Activated gamma-delta T cell treated with Interleukin-2 at 50 U/mL for 16 hours (primary cell): ENCODE measurements around the gene NCOA6.

Experiments
- DNase-seq: peaks from one replicate; pipeline ENCODE4 v3.0.0-alpha.2; 2020

Gene NCOA6

DNA sequence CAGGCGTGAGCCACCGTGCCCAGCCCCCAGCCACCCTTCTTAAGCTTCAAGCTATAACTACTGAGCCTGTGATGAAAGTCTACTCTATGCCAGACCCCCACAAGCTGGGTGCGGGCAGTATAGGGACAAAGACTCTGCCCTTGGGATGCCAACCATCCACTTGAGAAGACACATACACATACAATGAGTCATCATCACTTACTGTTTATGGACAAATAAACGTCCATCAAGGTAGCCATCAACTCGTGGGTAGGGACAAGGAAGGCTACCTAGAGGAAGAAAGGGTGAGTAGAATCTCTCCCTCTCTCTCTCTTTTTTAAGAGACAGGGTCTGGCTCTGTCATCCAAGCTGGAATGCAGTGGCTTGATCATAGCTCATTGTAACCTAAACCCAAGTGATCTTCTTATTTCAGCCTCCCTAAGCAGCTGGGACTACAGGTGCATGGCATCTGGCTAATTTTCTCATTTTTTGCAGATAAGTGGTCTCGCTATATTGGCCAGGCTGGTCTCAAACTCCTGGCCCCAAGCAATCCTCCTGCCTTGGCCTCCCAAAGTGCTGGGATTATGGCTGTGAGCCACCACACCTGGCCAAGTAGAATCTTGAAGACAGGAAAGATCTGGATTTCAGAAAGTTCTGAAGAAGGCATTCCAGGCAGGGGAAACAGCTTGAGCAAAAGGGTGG, 123.9 kb downstream of the NCOA6 start:
- DNase-seq: no peak

DNA sequence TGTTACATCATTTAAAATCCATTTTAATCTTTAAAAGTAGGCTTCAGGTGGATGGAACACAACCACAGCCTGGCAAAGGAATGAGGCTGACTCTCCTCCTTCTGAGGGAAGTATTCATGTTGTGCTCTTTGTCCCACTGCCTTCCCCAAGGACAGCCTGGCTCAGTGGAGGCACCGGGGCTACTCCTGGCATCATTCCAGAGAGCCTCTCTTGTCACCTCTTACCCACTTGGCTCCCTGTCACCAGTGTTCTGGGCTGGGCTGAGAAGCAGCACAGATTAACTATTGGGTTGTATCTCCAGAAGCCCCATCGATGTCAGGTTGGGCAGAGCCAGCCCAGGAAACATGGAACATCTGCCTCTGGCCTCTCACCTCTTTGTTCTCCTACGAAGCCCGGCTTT, 132.0 kb downstream of the NCOA6 start:
- DNase-seq: no peak

DNA sequence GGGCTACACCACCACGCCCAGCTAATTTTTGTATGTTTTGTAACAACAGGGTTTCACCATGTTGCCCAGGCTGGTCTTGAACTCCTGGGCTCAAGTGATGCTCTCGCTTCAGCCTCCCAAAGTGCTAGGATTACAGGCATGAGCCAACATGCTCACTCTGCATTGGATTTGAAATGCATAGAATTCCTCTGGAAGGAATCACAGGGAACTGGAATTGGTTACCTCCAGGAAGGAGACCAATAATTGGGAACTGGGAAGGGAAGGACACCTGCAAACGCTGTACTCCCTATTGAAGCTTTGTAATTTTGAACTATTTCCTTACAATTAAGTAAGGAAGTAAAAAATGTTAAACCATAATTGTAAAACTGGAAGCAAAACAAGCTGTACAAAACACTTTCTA, 133.6 kb downstream of the NCOA6 start:
- no peak for DNase-seq

DNA sequence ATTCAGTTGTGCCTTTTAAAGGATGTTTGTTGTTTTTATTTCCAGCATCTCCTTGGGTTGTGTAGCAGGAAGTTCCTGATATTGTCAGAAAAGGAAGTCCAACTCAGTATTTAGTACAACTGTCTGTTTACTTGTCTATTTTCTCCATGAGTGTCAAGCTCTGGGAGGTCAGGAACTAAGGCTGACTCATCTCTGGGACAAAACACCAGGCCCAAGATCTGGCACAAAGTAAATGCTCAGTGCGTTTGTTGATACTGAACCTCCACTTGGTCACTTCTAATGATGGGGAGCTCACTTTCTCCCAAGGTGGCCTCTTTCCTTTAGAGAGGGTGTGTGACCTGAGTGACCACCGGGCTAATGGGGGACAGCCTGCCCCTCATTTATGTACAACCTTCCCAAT, 136.0 kb downstream of the NCOA6 start:
- DNase-seq: no peak

DNA sequence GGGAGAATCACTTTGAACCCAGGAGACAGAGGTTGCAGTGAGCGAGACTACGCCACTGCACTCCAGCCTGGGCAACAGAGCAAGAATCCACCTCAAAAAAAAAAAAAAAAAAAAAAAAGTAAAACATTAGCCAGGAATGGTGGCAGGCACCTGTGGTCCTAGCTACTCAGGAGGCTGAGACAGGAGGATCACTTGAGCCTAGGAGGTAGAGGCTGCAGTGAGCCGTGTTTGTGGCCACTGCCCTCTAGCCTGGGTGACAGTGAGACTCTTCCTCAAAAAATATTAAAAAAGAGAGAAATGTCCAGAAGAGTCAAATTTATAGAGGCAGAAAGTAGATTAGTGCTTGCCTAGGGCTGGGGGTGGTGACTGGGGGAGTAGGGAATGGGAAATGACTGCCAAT, 141.8 kb downstream of the NCOA6 start:
- no peak for DNase-seq

- no peak for DNase-seq
These were observed 144.8 kb downstream of the NCOA6 start for GRCh38 chr20:34680586-34681175.

DNA sequence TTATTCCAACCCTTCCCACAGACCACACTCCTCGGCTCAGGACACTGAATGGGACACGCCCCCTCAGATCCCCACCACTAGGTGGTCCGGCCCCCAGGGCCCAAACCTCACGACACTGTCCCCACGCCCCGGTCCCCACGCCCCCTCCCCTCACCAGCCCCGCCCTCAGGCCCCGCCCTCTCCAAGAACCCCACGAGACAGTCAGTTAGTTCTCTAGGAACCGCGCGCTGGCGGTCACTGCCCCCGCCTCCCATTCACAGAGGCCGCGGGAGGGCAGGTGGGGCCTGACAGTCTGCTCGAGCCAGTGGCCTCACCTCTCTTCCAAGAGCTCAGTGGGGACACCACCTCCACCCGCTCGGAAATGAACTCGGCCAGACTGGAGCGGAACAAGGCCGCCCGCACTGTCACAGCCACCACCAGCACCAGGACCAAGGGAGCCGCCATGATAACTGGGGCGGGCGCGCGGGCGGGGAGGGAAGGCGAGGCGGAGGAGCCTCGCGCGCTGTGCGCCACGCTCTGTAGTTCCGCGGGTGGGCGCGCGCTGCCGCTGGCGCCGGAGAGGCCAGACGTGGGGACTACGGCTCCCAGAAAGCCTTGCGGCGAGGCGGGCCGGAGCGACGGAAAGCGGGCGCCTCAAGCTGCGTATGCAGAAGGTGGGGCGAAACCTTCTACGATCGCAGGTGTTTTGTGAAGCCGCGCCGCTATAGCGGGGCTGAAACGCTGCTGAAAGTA, 148.6 kb downstream of the NCOA6 start, which contains the start of gene PIGU:
Gene PIGU, minus strand, starts transcription at position 451 of the 732 bp plus-strand sequence. Its CDS starts 7 bp downstream, at position 444.
- peak; percentile 94 for DNase-seq

DNA sequence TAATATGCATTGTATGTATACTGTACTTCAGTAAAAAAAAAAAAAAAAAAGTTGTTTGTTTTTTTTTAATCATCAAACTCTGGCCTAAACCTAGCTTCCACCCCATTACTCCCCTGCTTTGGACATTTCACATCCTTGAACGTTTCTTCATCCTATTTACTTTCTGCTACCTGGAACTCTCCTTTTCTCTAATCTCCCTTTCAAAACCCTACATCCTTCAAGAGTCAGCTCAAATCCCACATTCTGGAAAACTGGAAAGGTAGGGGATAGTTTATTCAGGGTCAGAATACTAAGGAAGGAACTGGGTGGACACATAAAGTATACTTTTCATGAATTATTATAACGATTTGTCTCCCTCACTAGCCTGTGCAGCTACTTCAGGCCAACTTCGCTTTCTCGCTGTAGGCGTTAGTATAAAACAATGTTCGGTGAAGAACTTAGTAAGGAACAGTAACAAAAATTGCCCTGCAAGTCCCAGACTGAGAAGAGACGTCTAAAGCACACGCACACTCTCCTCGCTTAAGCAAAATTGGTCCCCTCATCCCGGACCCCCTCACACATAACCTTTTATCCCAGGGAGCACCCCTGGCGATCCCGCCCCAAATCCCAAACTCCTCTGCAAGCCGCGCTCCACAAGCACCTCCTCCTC, 149.3 kb downstream of the NCOA6 start:
- no peak for DNase-seq

DNA sequence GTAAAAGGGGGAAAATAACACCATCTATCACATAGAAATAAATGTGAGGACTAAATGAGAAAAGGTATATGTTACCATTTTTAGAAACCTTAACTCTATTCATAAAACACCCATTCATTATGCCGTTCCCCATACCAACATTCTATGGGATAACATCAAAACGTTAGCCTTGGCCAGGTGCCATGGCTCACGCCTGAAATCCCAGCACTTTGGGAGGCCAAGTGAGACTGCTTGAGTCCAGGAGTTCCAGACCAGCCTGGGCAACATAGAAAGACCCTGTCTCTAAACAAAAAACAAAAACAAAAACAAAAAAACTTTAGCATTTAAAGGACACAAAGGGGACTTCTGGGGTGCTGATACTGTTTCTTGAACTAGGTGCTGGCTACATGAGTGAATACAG, 149.9 kb downstream of the NCOA6 start:
- DNase-seq: no peak

DNA sequence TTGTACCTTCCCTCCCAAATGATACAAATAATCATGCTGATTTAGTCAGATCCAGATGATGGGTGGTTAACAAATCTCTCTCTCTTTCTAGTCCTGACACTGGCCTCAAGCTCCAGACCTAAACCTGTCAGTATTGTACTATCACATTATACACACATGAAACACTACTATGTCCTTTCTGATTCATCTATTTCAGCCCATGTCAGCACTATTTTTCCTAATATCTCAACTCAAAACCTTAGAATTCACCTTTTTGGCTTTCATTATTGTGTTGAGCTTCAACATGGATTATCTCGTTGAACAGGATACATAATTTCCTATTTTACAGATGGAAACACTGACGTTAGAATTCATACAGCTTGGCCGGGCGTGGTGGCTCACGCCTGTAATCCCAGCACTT, 152.0 kb downstream of the NCOA6 start:
- DNase-seq: no peak

DNA sequence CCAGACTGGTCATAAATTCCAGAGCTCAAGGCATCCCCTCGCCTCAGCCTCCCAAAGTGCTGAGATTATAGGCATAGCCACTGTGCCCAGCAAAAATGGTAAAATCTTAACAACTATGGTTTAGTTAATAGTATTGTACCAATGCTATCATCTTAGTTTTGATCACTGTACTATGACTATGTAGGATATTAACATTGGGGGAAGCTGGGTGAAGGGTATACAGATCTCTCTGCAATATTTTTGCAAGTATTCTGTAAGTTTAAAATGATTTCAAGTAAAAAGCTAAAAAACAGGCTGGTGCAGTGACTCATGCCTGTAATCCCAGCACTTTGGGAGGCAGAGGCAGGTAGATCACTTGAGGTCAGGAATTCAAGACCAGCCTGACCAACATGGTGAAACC, 156.4 kb downstream of the NCOA6 start:
- DNase-seq: no peak
